Peyer's patch (tissue), 4 donors: Measurements from ENCODE around the gene TMEM53.

Experiments used
- POLR2A ChIP-seq, 2 donors: fragments of 450-650 bp; IDR thresholded peaks; one replicate each; pipeline ENCODE4 v1.5.1; 2017; ENCODE audit warnings: antibody characterized with exemption in 2 of 2, mild to moderate bottlenecking in 2 of 2, moderate library complexity in 2 of 2
- TF ChIP-seq, protein P1 (sequence below), 6 experiments: fragments of 450-650 bp in 4 of 6; fragments of 200-600 bp in 2 of 6; sonication (generic) in 1 of 6; IDR thresholded peaks; one replicate each; pipeline ENCODE4 v1.5.1; 2017 to 2019; ENCODE audit warnings: antibody characterized with exemption in 6 of 6, mild to moderate bottlenecking in 3 of 6, moderate library complexity in 1 of 6

DNA sequence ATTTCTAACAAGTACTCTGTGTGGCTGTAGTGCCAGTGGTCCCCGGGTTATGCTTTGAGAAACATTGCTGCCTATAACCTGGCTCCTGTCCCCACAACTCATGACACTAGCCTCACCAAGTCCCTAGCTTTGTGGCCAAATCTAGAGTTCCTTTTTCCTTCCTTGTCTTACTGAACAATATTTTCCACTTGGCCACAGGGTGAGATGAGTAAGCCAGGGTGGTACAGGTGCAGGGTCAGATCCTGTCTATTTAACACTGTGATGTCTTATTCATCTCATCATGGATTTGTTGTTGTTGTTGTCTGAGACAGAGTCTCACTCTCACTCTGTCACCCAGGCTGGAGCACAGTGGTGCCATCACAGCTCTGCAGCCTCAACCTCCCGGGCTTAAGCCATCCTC lies 18.9 kb upstream of the TMEM53 start:
- TF ChIP-seq, protein P1, sequence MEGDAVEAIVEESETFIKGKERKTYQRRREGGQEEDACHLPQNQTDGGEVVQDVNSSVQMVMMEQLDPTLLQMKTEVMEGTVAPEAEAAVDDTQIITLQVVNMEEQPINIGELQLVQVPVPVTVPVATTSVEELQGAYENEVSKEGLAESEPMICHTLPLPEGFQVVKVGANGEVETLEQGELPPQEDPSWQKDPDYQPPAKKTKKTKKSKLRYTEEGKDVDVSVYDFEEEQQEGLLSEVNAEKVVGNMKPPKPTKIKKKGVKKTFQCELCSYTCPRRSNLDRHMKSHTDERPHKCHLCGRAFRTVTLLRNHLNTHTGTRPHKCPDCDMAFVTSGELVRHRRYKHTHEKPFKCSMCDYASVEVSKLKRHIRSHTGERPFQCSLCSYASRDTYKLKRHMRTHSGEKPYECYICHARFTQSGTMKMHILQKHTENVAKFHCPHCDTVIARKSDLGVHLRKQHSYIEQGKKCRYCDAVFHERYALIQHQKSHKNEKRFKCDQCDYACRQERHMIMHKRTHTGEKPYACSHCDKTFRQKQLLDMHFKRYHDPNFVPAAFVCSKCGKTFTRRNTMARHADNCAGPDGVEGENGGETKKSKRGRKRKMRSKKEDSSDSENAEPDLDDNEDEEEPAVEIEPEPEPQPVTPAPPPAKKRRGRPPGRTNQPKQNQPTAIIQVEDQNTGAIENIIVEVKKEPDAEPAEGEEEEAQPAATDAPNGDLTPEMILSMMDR (IDR thresholded peaks at IDR 0.05) = no peak
- TF ChIP-seq POLR2A (IDR thresholded peaks at IDR 0.05) = no peak
